Epithelial cell of proximal tubule (primary cell): Measurements from ENCODE around the gene PLB1. TPM values are rescaled to one million over a fixed set of nuclear protein-coding genes. Genes with fewer than 3 reads are reported as not detected.

Experiments
- DNase-seq: peaks from one replicate; pipeline ENCODE4 v3.0.0-alpha.2; 2011; ENCODE audit warnings: low read depth
- H3K4me3 ChIP-seq: 2 replicates; pipeline ENCODE4 v1.5.1; 2011; ENCODE audit warnings: low read depth, mild to moderate bottlenecking, low read length
- CTCF ChIP-seq: conservative IDR thresholded peaks from 2 replicates; pipeline ENCODE4 v1.5.1; 2012; ENCODE audit warnings: low read depth, mild to moderate bottlenecking, low read length
- total RNA-seq: library from RNA; depleted of rRNA; stranded (reverse); fragments of >200 nt; gene quantifications from 2 replicates; pipeline ENCODE4 v1.2.3, GENCODE V29; 2015

Gene PLB1
- total RNA-seq, 1 donor from 2014 or later = 2.1 TPM

DNA sequence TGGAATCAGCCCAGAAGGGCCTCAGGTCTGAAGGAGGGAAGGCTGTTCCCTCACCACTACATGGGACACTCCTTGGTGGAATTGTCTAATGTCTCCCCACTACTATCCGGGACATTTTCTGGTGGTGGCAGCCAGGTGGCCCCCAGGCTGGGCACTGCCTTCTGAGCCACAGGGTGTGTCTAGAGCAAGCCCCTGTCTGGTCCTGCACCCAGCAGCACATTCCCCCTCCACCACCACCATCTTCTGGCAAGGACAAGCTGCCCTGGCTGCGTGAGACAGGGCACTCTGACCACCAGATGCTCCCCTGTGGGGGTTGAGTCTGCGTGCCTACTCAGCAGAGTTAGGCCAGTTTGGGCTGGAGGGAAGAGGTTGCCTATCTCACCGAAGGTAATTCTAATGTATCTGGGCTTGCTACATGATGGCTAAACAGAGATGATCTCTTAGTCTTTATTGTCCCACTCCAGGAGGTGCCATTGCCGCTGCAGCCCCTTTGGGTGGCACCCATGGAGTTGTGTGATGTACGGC lies 106.3 kb downstream of the PLB1 start:
- H3K4me3 ChIP-seq = no peak overlapping the region
- TF ChIP-seq CTCF = no peak
- DNase-seq = no peak

DNA sequence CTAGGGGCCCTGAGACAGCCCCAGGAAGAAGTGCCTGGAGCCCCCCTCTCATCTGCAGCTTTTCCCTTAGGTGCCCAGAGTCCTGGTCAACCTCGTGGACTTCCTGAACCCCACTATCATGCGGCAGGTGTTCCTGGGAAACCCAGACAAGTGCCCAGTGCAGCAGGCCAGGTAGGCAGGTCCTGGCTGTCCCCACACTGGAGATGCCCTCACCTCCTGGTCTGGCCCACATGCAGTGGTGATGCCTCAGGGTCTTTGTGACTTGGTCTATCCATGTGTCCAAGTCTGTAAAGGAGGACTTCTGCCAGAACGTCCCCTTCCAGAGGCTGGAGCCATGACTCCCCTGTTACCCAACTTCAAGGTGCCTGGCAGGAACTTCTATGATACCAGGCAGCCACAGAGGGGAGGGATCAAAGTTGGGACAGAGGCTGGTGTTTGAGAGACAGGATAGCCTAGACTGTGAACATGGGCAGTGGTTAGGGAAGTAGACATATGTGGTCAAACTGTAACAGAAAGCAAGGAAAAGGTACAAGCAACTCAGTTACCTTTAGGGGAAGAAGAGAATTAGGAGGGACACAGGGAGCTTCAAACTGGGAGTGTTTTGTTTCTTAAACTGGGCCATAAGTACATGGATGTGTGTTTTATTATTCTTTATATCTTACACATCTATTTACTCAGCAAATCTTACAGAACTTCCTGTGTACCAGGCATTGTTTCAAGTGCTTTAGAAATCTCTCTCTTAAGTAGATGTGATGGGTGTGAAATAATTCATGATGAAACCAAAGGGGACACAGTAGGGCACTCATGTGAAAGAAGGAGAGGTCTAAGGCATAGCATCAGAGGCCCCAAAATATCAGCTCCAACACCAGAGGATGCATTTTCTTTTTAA lies 107.1 kb downstream of the PLB1 start:
- no peak for TF ChIP-seq CTCF
- no peak overlapping the region for H3K4me3 ChIP-seq
- no peak for DNase-seq

GRCh38 chr2:28603821-28604220 lies 108.0 kb downstream of the PLB1 start:
- no peak for TF ChIP-seq CTCF
- DNase-seq = no peak
- no peak overlapping the region for H3K4me3 ChIP-seq

DNA sequence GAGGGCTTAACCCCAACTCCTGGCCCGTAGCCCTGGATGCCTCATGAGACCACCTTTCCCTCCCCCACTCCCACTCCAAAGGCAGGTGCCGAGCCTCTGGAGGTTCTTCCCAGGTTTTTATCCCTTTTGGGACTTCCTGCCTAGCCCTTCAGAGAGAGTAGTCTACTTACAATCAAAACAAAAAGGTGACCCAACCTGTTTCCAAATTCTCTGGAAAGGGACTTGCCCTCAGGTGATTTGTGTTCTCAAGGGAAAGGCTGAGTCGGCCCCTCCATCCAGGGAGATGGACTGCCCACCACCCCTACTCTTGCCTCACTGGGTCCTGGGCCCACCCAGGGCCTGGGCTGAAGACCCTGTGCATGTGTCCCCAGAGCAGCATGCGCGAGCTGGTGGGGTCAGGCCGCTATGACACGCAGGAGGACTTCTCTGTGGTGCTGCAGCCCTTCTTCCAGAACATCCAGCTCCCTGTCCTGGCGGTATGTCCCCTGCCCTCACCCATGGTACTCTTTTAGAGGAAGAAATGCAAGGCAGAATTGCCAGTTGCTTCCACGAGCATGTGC lies 108.5 kb downstream of the PLB1 start:
- TF ChIP-seq CTCF = no peak
- DNase-seq = no peak
- no peak overlapping the region for H3K4me3 ChIP-seq

DNA sequence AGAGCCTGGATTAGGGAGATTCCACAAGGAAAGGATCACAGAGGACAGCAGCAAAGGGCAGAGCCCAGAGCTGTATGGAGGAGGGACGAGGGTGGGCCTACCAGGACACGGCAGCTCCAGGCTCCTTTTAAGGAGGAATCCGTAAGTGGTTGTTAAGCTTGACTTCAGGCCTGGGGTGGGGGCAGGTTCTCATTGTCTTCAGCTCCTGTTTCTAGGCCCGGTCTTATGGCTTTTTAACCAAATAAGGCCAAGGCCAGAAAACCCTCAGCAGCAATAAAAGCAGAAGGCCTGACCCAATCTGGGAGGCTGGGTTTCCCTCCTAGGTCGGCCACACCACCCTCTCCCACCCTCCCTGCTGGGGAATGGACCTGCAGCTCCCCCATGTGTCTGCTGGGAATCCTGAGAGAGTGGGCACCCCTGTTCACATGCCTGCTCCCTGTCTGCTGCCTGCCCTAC lies 111.2 kb downstream of the PLB1 start:
- H3K4me3 ChIP-seq = no peak overlapping the region
- DNase-seq = no peak
- TF ChIP-seq CTCF = peak; percentile 35

GRCh38 chr2:28607730-28608499 lies 112.1 kb downstream of the PLB1 start:
- DNase-seq = no peak
- H3K4me3 ChIP-seq = no peak overlapping the region
- TF ChIP-seq CTCF = no peak
